ENCODE results near the gene TFIP11.

TFIP11 gene

DNA sequence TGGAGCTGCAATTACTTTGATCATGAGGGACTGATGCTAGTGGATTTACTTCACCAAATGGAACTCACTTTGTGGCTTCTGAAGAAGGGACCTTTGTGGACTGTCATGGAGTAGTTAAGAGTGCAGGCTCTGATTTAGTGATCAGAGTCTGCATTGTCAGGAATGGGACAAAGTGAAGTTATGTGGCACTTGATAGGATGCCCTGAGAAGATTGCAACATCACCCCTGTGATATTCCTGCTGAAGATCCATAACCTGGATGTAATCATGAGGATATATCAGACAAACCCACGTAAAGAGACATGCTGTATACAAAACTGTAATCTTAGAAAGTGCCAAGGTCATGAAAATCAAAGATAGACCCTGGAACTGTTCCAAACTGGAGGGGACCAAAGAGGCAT, 1.6 kb upstream of the TFIP11 start:
- peaks cover 10 to 15% of the 10 kb centered on the region in 2 donors for H3K36me3 ChIP-seq (ENCODE audit: control insufficient read depth in 2 of 2, insufficient read depth in 2 of 2, low read length in 2 of 2)
- H3K4me3 ChIP-seq (ENCODE audit: low read length in 2 of 2) = peak overlapping the region in 1 of 2 donors; percentile 100
- no peak overlapping the region for H3K9ac ChIP-seq (ENCODE audit: low read depth in 1 of 2, low read length in 2 of 2)

DNA sequence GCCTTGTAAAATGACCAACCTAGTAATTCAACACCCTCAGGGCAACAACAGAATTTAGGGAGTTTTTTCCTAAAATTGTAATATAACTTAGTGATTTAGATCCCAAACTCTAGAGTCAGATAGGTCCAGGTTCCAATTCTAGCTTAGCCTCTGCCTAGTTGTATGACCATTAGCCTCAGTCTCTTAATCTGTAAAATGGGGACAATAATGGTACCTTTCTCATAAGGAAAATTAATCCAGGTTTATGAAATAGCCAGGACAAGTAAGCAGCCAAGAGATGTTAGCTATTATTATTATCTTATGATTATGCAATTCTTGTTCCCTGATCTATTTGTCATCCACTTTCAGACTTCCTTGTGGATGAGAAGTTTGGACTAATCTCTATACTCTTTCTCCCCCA, 4.1 kb downstream of the TFIP11 start:
- H3K9me3 ChIP-seq (ENCODE audit: control insufficient read depth in 2 of 2, low read length in 2 of 2) = no peaks in the 10 kb centered on the region
- no peak overlapping the region for H3K27ac ChIP-seq (ENCODE audit: low read depth in 2 of 2, low read length in 2 of 2)
- no peak overlapping the region for H3K9ac ChIP-seq (ENCODE audit: low read depth in 1 of 2, low read length in 2 of 2)
- H3K27me3 ChIP-seq (ENCODE audit: control insufficient read depth in 2 of 2, insufficient read depth in 2 of 2, low read length in 2 of 2) = no peaks in the 10 kb centered on the region
- H3K4me3 ChIP-seq (ENCODE audit: low read length in 2 of 2) = no peak overlapping the region
- H3K4me1 ChIP-seq (ENCODE audit: control insufficient read depth in 2 of 2, insufficient read depth in 2 of 2, low read length in 2 of 2) = peaks cover 12 to 18% of the 10 kb centered on the region in 2 donors
- peaks cover 50 to 57% of the 10 kb centered on the region in 2 donors for H3K36me3 ChIP-seq (ENCODE audit: control insufficient read depth in 2 of 2, insufficient read depth in 2 of 2, low read length in 2 of 2)

More for the DNA sequence above, 1.6 kb upstream of the TFIP11 start:
- H3K27me3 ChIP-seq (ENCODE audit: control insufficient read depth in 2 of 2, insufficient read depth in 2 of 2, low read length in 2 of 2) = no peaks in the 10 kb centered on the region
- no peak overlapping the region for H3K27ac ChIP-seq (ENCODE audit: low read depth in 2 of 2, low read length in 2 of 2)
- peaks cover 15 to 19% of the 10 kb centered on the region in 2 donors for H3K4me1 ChIP-seq (ENCODE audit: control insufficient read depth in 2 of 2, insufficient read depth in 2 of 2, low read length in 2 of 2)
- H3K9me3 ChIP-seq (ENCODE audit: control insufficient read depth in 2 of 2, low read length in 2 of 2) = no peaks in the 10 kb centered on the region

DNA sequence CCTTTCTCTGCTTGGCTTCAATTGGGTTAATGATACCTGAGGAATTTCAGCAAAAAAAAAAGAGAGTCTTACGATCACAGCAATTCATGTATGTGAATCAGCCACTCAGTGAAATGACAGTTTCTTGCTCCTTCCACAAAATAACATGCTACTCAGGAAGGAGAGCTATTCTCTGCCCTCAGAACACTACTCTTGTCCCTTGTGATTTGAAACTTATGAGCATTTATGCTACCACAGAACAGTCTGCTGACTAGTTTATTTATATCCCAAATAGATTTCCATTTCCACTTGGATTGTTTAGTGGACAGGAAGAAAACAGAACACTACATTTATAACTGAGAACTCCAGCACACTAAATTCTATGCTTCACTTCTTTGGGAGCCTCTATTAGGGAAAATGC, 8.5 kb downstream of the TFIP11 start:
- H3K4me1 ChIP-seq (ENCODE audit: control insufficient read depth in 2 of 2, insufficient read depth in 2 of 2, low read length in 2 of 2) = peaks cover 0 to 6% of the 10 kb centered on the region in 2 donors
- no peak overlapping the region for H3K4me3 ChIP-seq (ENCODE audit: low read length in 2 of 2)
- no peak overlapping the region for H3K9ac ChIP-seq (ENCODE audit: low read depth in 1 of 2, low read length in 2 of 2)
- H3K27me3 ChIP-seq (ENCODE audit: control insufficient read depth in 2 of 2, insufficient read depth in 2 of 2, low read length in 2 of 2) = no peaks in the 10 kb centered on the region
- H3K9me3 ChIP-seq (ENCODE audit: control insufficient read depth in 2 of 2, low read length in 2 of 2) = no peaks in the 10 kb centered on the region
- peaks cover 75 to 81% of the 10 kb centered on the region in 2 donors for H3K36me3 ChIP-seq (ENCODE audit: control insufficient read depth in 2 of 2, insufficient read depth in 2 of 2, low read length in 2 of 2)
- no peak overlapping the region for H3K27ac ChIP-seq (ENCODE audit: low read depth in 2 of 2, low read length in 2 of 2)

DNA sequence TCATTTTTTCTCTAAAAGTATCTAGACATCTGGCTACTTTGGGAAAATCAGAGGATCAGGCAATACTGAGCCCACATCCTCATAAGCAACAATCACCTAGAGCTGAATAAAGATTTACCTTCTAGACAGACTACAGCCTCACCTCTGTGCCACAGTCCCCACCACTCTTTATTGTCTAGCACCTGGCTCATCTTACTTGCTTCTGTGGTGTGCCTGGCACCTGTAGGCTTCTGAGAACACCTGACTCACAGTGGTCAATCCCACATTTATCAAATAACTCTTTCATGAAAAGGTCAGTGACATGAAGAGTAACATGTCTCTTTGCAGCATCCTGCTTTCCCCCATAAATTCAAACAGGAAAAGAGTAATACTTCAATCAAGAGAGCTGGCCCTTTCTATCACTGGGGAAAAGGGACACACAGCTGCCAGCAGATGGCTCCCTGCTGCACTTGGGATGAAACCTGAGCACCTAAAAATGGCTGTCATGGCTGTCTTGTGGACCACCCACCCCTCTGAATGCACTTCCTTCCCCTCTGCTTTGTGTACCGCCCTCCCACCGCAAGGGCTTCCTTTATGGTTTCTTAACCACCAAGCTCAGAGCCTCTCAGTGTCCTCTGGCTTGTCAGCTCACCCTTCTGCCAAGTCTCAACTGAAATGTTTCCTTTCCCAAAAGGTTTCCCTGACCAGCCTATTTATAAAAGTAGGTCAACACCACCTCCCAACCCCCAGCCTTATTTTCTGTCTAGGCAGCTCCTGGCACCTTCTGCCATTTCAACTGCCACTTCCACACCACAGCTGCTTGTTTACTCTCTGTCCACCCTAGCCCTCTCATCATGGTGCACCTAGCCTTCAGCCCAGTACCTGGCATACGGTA, 9.3 kb downstream of the TFIP11 start:
- no peaks in the 10 kb centered on the region for H3K9me3 ChIP-seq (ENCODE audit: control insufficient read depth in 2 of 2, low read length in 2 of 2)
- no peak overlapping the region for H3K27ac ChIP-seq (ENCODE audit: low read depth in 2 of 2, low read length in 2 of 2)
- H3K27me3 ChIP-seq (ENCODE audit: control insufficient read depth in 2 of 2, insufficient read depth in 2 of 2, low read length in 2 of 2) = no peaks in the 10 kb centered on the region
- H3K9ac ChIP-seq (ENCODE audit: low read depth in 1 of 2, low read length in 2 of 2) = no peak overlapping the region
- peaks cover 73 to 79% of the 10 kb centered on the region in 2 donors for H3K36me3 ChIP-seq (ENCODE audit: control insufficient read depth in 2 of 2, insufficient read depth in 2 of 2, low read length in 2 of 2)
- H3K4me1 ChIP-seq (ENCODE audit: control insufficient read depth in 2 of 2, insufficient read depth in 2 of 2, low read length in 2 of 2) = peaks cover 0 to 6% of the 10 kb centered on the region in 2 donors
- no peak overlapping the region for H3K4me3 ChIP-seq (ENCODE audit: low read length in 2 of 2)

DNA sequence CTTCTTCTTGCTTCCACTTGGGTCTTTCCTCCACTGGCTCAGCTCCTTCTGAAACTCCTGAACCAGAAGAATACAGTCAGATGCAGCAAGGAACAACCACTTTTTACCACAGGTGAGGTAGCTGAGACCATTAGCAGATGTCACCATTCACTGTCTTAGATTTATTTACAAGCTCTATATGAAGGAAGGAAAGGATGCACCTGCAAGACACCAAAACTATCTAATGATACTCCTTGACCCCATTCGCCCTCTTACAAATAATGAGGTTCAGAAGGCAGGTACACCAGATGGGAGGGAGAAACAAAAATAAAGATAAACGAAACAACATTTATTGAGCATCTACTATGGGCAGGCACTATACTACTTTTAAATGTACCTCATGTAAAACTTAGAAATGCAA, 10.3 kb downstream of the TFIP11 start:
- H3K9me3 ChIP-seq (ENCODE audit: control insufficient read depth in 2 of 2, low read length in 2 of 2) = no peaks in the 10 kb centered on the region
- H3K9ac ChIP-seq (ENCODE audit: low read depth in 1 of 2, low read length in 2 of 2) = no peak overlapping the region
- no peaks in the 10 kb centered on the region for H3K27me3 ChIP-seq (ENCODE audit: control insufficient read depth in 2 of 2, insufficient read depth in 2 of 2, low read length in 2 of 2)
- peaks cover 74 to 80% of the 10 kb centered on the region in 2 donors for H3K36me3 ChIP-seq (ENCODE audit: control insufficient read depth in 2 of 2, insufficient read depth in 2 of 2, low read length in 2 of 2)
- H3K4me3 ChIP-seq (ENCODE audit: low read length in 2 of 2) = no peak overlapping the region
- H3K27ac ChIP-seq (ENCODE audit: low read depth in 2 of 2, low read length in 2 of 2) = no peak overlapping the region
- H3K4me1 ChIP-seq (ENCODE audit: control insufficient read depth in 2 of 2, insufficient read depth in 2 of 2, low read length in 2 of 2) = peaks cover 0 to 6% of the 10 kb centered on the region in 2 donors

DNA sequence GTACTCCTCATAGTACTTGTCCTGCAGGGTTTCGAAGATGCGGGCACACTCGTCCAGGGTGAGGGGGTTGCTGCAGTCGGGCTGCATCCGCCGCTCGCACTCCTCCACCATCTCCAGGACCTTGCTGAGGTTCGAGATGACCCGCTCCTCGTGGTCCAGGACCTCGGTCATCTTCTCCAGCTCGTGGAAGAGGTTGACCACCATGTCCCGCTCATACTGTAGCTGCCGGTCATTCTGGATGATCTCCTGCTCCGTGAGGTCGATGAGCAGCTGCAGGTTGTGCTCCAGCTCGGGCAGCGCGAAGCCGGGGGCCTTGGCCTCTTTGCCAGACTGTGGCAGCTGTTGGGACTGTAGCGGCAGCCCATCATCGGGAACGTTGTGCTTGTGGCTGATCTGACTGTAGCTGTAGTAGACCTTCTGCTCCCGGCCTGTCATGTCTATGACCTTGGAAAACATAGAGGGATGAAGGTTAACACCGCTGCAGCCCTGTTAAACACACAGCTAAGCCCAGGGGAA, 13.0 kb downstream of the TFIP11 start:
- Histone ChIP-seq H3K4me1 (ENCODE audit: control insufficient read depth in 2 of 2, insufficient read depth in 2 of 2, low read length in 2 of 2) (peaks cover 0 to 6% of the 10 kb centered on the region in 2 donors), H3K27ac (ENCODE audit: low read depth in 2 of 2, low read length in 2 of 2) (no peak overlapping the region), H3K9me3 (ENCODE audit: control insufficient read depth in 2 of 2, low read length in 2 of 2) (no peaks in the 10 kb centered on the region), H3K9ac (ENCODE audit: low read depth in 1 of 2, low read length in 2 of 2) (no peak overlapping the region), H3K27me3 (ENCODE audit: control insufficient read depth in 2 of 2, insufficient read depth in 2 of 2, low read length in 2 of 2) (no peaks in the 10 kb centered on the region), H3K36me3 (ENCODE audit: control insufficient read depth in 2 of 2, insufficient read depth in 2 of 2, low read length in 2 of 2) (peaks cover 76 to 82% of the 10 kb centered on the region in 2 donors), H3K4me3 (ENCODE audit: low read length in 2 of 2) (no peak overlapping the region)

DNA sequence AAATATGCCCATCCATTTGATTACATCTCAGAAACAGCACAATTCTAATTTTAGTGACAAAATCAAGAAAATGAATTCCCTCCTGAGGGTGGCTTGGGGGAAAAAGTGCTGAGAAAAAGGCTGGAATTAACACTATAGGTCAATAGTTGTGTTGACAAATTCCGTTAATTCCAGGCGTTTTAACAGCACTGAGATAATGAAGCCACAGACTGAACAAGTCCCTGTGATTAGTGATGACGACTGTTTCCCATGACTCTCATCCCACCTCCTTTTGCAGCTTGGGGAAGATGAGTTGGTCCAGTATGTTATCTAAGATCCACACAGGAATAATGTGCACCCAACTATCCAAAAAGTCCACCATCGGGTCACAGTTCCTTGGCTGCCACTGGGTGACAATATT, 15.8 kb downstream of the TFIP11 start:
- Histone ChIP-seq H3K4me3 (ENCODE audit: low read length in 2 of 2) (no peak overlapping the region), H3K9ac (ENCODE audit: low read depth in 1 of 2, low read length in 2 of 2) (no peak overlapping the region), H3K4me1 (ENCODE audit: control insufficient read depth in 2 of 2, insufficient read depth in 2 of 2, low read length in 2 of 2) (no peaks in the 10 kb centered on the region), H3K27ac (ENCODE audit: low read depth in 2 of 2, low read length in 2 of 2) (no peak overlapping the region), H3K36me3 (ENCODE audit: control insufficient read depth in 2 of 2, insufficient read depth in 2 of 2, low read length in 2 of 2) (peaks cover 71 to 82% of the 10 kb centered on the region in 2 donors), H3K27me3 (ENCODE audit: control insufficient read depth in 2 of 2, insufficient read depth in 2 of 2, low read length in 2 of 2) (no peaks in the 10 kb centered on the region), H3K9me3 (ENCODE audit: control insufficient read depth in 2 of 2, low read length in 2 of 2) (no peaks in the 10 kb centered on the region)

DNA sequence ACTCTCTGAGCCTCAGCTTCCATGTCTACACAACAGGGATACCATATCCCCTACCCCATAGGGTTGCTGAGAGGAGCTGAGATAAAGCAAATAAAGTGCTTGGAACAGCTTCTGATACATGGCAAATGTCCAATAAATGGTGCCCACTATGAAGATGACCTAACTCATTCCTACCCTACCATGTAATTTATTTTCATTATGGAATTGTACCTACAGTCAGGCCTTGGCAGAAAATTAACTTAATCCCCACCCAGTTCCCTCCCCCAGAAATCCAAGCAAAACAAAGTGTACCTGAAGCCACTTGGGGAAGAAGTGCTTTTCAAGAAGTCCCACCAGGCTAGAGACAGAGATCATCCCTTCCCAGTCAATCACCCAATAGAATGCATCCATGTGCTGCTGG, 17.8 kb downstream of the TFIP11 start:
- Histone ChIP-seq H3K4me3 (ENCODE audit: low read length in 2 of 2) (no peak overlapping the region), H3K36me3 (ENCODE audit: control insufficient read depth in 2 of 2, insufficient read depth in 2 of 2, low read length in 2 of 2) (peaks cover 65 to 81% of the 10 kb centered on the region in 2 donors), H3K9me3 (ENCODE audit: control insufficient read depth in 2 of 2, low read length in 2 of 2) (no peaks in the 10 kb centered on the region), H3K27ac (ENCODE audit: low read depth in 2 of 2, low read length in 2 of 2) (no peak overlapping the region), H3K27me3 (ENCODE audit: control insufficient read depth in 2 of 2, insufficient read depth in 2 of 2, low read length in 2 of 2) (no peaks in the 10 kb centered on the region), H3K9ac (ENCODE audit: low read depth in 1 of 2, low read length in 2 of 2) (no peak overlapping the region), H3K4me1 (ENCODE audit: control insufficient read depth in 2 of 2, insufficient read depth in 2 of 2, low read length in 2 of 2) (no peaks in the 10 kb centered on the region)

DNA sequence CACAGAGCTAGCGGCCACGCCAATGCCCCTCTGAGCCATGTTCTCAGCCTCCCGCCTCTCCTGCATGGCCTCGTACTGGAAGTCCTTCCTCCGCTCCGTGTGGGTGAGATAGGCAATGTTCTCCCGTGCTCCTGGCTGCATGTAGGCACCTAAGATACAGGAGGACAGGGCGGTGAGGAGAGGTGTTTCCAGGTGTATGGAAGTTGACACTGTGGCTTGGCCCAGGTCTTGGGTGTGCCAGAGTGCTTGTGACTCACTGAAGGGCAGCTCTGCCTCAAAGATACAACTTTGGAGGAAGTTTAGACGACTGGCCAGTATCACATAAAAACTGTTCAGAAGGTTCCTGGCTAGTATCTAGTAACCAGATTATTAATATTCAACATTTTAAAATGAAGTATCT, 20.1 kb downstream of the TFIP11 start:
- Histone ChIP-seq H3K9ac (ENCODE audit: low read depth in 1 of 2, low read length in 2 of 2) (no peak overlapping the region), H3K27ac (ENCODE audit: low read depth in 2 of 2, low read length in 2 of 2) (no peak overlapping the region), H3K4me3 (ENCODE audit: low read length in 2 of 2) (no peak overlapping the region), H3K4me1 (ENCODE audit: control insufficient read depth in 2 of 2, insufficient read depth in 2 of 2, low read length in 2 of 2) (no peaks in the 10 kb centered on the region), H3K27me3 (ENCODE audit: control insufficient read depth in 2 of 2, insufficient read depth in 2 of 2, low read length in 2 of 2) (no peaks in the 10 kb centered on the region), H3K9me3 (ENCODE audit: control insufficient read depth in 2 of 2, low read length in 2 of 2) (no peaks in the 10 kb centered on the region), H3K36me3 (ENCODE audit: control insufficient read depth in 2 of 2, insufficient read depth in 2 of 2, low read length in 2 of 2) (peaks cover 64 to 83% of the 10 kb centered on the region in 2 donors)

DNA sequence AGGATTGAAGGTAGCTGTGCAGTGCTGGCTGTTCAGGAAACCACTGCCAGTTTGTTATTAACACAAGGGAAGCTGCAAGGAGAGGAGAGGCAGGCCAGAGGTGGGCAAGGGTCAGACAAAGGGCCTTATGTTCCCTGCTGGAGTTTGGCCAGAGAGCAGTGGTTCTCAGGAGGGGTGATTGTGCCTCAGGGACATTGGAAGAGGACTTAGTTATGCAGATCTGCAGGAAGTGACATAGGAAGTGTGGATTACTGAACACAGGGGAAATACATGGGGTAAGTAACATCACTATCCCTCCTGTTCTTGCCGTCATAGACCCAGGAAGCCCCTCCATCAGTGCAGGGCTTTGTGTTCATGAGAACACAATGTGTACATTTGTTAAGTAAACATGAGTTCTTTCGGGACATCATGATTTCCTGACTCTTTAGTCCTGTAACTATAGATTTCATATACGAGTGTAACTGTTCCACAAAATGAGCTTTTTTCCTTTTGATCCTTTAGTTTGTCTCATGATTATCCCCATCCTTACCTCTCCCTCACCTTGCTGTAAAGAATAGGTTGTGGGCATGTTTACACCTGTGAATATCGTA, 22.7 kb downstream of the TFIP11 start:
- H3K4me3 ChIP-seq (ENCODE audit: low read length in 2 of 2) = no peak overlapping the region
- H3K9ac ChIP-seq (ENCODE audit: low read depth in 1 of 2, low read length in 2 of 2) = no peak overlapping the region
- H3K9me3 ChIP-seq (ENCODE audit: control insufficient read depth in 2 of 2, low read length in 2 of 2) = no peaks in the 10 kb centered on the region
- H3K4me1 ChIP-seq (ENCODE audit: control insufficient read depth in 2 of 2, insufficient read depth in 2 of 2, low read length in 2 of 2) = peaks cover under 1 to 1% of the 10 kb centered on the region in 2 donors
- H3K27ac ChIP-seq (ENCODE audit: low read depth in 2 of 2, low read length in 2 of 2) = no peak overlapping the region
- no peaks in the 10 kb centered on the region for H3K27me3 ChIP-seq (ENCODE audit: control insufficient read depth in 2 of 2, insufficient read depth in 2 of 2, low read length in 2 of 2)
- H3K36me3 ChIP-seq (ENCODE audit: control insufficient read depth in 2 of 2, insufficient read depth in 2 of 2, low read length in 2 of 2) = peaks cover 43 to 59% of the 10 kb centered on the region in 2 donors
